Heart left ventricle (tissue), 16 donors: Measurements from ENCODE around the gene TRPT1. TPM values are rescaled to one million over a fixed set of nuclear protein-coding genes. Genes with fewer than 3 reads are reported as not detected.

Experiments used
- ATAC-seq, 4 donors: fragments of 200-7000 bp; cut with Tn5 transposase; one replicate each; pipeline ENCODE4 v1.9.1; 2020 to 2022; ENCODE audit warnings: moderate library complexity in 4 of 4, mild to moderate bottlenecking in 3 of 4, moderate number of reproducible peaks in 1 of 4
- DNase-seq, 5 donors: peaks; one replicate each; pipeline ENCODE4 v3.0.0-alpha.2; 2020
- H3K27ac ChIP-seq, 12 donors: fragments of 200-600 bp; sonication (generic) in 4 of 12; one replicate each; pipeline versions ENCODE4 v1.5.0 to v1.8.0; 2016 to 2022; ENCODE audit warnings: mild to moderate bottlenecking in 2 of 12
- H3K27me3 ChIP-seq, 9 donors: fragments of 200-600 bp; sonication (generic) in 2 of 9; one replicate each; pipeline versions ENCODE4 v1.5.1 to v1.8.0; 2016 to 2022; ENCODE audit warnings: mild to moderate bottlenecking in 3 of 9
- H3K36me3 ChIP-seq, 9 donors: fragments of 200-600 bp; sonication (generic) in 2 of 9; one replicate each; pipeline versions ENCODE4 v1.5.0 to v1.8.0; 2018 to 2022; ENCODE audit warnings: mild to moderate bottlenecking in 2 of 9
- H3K4me1 ChIP-seq, 12 donors: fragments of 200-600 bp; sonication (generic) in 4 of 12; one replicate each; pipeline versions ENCODE4 v1.5.0 to v1.8.0; 2016 to 2022; ENCODE audit warnings: mild to moderate bottlenecking in 3 of 12
- H3K4me3 ChIP-seq, 12 donors: fragments of 200-600 bp; sonication (generic) in 4 of 12; one replicate each; pipeline versions ENCODE4 v1.5.0 to v1.8.0; 2017 to 2022; ENCODE audit warnings: mild to moderate bottlenecking in 9 of 12, moderate library complexity in 4 of 12
- H3K9me3 ChIP-seq, 12 donors: fragments of 200-600 bp; sonication (generic) in 4 of 12; one replicate each; pipeline versions ENCODE4 v1.5.0 to v1.8.0; 2016 to 2022; ENCODE audit warnings: mild to moderate bottlenecking in 1 of 12
- POLR2A ChIP-seq, 2 donors: fragments of 450-650 bp; IDR thresholded peaks; one replicate each; pipeline ENCODE4 v1.6.1; 2017; ENCODE audit warnings: antibody characterized with exemption in 2 of 2, mild to moderate bottlenecking in 2 of 2, moderate library complexity in 2 of 2
- WGBS, 4 donors: extraction: QIAGEN DNeasy Blood & Tissue Kit in 2 of 4; methylation state at CpG; one replicate each; pipeline versions ENCODE4 v1.1.5 to v1.1.7; 2013 to 2018; 5-methylcytosine and 5-hydroxymethylcytosine counted together
- intact Hi-C, 10 donors: fragments of 100-400 bp; cut with DNase I; formaldehyde crosslinking; loops; one replicate each; pipeline versions ENCODE4 v1.11.1 to v1.14.2; 2022
- polyA plus RNA-seq, 2 donors: library from polyadenylated mRNA; stranded (reverse); fragments of 200-250 nt; gene quantifications; one replicate each; pipeline ENCODE4 v1.2.3, GENCODE V29; 2013
- total RNA-seq, 9 donors: library from RNA; depleted of rRNA in 2 of 9; stranded (reverse); fragments of >200 nt in 2 of 9; fragmentation: NEBNext Ultra II Directional in 3 of 9; extraction: Animal tissue kit (Norgen Biotek cat#: 25700) in 3 of 9; gene quantifications; one replicate each; pipeline versions ENCODE4 v1.1.0 to v1.2.4, GENCODE V29; 2016 to 2023
- TF ChIP-seq, protein P1 (sequence below), 12 donors: fragments of 200-600 bp; sonication (generic) in 4 of 12; IDR thresholded peaks; one replicate each; pipeline versions ENCODE4 v1.5.0 to v1.8.0; 2018 to 2022; ENCODE audit warnings: antibody characterized with exemption in 12 of 12, mild to moderate bottlenecking in 5 of 12
- donor health status: ischemic (EF 13 %, LVEDD 7.1; RV severe dilation, severe dysfunction).
- donor health status: healthy with polysubstance abuse.
- donor health status: DM: no; HTN: yes; CAD: no.
- donor health status: DM: no; HTN: no; CAD: no.
- donor health status: ischemic (EF 25% LVEDD 6.9; RV normal size, moderate dysfunction).
- donor health status: ischemic (EF 25% LVEDD 5.7; RV mildly dilated, moderate dysfunction).
- donor health status: healthy.
- donor health status: DM: yes; HTN: yes; CAD: no.
- donor health status: ischemic (EF 35%, LVEDD 5.7; RV mildly dilated, moderate dysfunction).
- donor health status: nonischemic (EF 11% LVEDD 7.7; RV severe dilation, severe dysfunction).
- donor health status: DM: yes; HTN: yes; CAD: no.
- donor health status: PGD.
- donor health status: ischemic (EF 29% LVEDD 5.4; RV normal size, mild dysfunction).
- donor health status: nonischemic (EF 23%, LVEDD 6.1; RV moderate dilation, normal function).

The TRPT1 gene
- total and polyA plus RNA-seq, 11 donors, result 51.2 to 146 (median 65.3) TPM

DNA sequence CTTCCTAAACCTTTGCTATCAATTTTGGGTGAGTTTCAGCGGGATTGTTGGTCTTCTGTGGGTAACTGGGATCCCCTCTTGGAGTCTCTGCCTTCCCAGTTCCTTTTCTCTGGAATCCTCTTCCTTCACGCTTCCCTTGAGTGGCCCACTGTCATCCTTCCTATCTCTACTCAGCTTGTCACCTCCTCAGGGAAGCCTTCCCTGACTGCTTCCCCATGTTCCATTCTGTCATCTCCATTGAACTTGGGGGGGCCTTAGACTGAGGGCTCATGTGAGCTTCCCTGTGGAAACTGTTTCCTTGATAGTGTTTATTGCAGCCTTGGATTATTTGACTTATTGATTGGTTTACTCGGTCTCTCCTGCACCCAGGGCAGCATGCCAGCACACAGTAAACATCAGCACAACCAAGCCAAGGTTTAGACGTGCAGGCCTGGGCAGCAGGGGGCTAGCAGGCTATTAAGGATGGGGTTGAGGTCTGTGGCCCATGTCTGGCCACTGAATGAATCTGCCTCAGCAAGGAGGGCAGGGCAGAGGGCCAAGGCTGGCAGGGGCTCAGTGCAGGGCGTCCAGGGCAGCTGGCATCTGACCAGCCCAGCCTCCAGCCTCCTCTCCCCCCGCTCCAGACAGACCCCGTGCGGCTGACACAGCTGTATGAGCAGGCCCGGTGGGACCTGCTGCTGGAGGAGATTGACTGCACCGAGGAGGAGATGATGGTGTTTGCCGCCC is 7.2 kb downstream of the TRPT1 start:
- ATAC-seq (peak in 1 of 4 donors; percentile 23), DNase-seq (peak in 2 of 5 donors; percentile 22 to 56)
- Histone ChIP-seq H3K4me1 (peaks cover 0 to 6% (median 0%) of the 10 kb centered on the region in 12 donors), H3K36me3 (peaks cover 0 to 93% (median 11%) of the 10 kb centered on the region in 9 donors), H3K9me3 (no peaks in the 10 kb centered on the region), H3K27ac (no peak overlapping the region), H3K27me3 (no peaks in the 10 kb centered on the region), H3K4me3 (no peak overlapping the region)
- WGBS, 4 donors, result 61 to 76% (median 67%) methylated on average over 5 to 11 of the region's 11 CpGs
- TF ChIP-seq, protein P1, sequence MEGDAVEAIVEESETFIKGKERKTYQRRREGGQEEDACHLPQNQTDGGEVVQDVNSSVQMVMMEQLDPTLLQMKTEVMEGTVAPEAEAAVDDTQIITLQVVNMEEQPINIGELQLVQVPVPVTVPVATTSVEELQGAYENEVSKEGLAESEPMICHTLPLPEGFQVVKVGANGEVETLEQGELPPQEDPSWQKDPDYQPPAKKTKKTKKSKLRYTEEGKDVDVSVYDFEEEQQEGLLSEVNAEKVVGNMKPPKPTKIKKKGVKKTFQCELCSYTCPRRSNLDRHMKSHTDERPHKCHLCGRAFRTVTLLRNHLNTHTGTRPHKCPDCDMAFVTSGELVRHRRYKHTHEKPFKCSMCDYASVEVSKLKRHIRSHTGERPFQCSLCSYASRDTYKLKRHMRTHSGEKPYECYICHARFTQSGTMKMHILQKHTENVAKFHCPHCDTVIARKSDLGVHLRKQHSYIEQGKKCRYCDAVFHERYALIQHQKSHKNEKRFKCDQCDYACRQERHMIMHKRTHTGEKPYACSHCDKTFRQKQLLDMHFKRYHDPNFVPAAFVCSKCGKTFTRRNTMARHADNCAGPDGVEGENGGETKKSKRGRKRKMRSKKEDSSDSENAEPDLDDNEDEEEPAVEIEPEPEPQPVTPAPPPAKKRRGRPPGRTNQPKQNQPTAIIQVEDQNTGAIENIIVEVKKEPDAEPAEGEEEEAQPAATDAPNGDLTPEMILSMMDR (IDR thresholded peaks at IDR 0.05), result no peak
- intact Hi-C loops, result no loop called here

DNA sequence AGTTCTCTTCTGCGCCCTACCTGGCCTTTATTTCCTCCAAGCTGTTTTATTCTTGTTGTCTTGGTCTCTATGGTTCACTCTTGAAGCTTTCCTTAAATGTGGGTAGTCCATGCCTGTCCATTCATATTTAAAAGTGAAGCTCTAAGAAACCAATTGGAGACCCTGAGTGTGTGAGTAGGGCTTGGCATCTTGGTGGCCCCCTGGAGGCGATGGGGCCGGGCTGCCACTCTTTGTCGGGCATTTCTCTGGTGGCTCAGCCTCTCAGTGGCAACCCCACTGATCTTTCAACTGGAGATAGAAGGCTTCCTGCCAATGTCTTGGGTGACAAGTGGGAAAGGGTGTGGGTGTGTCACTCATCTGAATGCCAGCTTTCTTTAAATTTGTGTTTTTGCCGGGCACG is 9.1 kb downstream of the TRPT1 start:
- peaks cover 0 to 92% (median 7%) of the 10 kb centered on the region in 9 donors for H3K36me3 ChIP-seq
- WGBS, 4 donors, result 85 to 91% (median 90%) methylated on average over 6 of the region's 6 CpGs
- no peak overlapping the region for H3K4me3 ChIP-seq
- TF ChIP-seq, protein P1 (IDR thresholded peaks at IDR 0.05), result no peak
- no peak for TF ChIP-seq POLR2A (IDR thresholded peaks at IDR 0.05)
- H3K27ac ChIP-seq, result no peak overlapping the region
- intact Hi-C loops, result no loop called here
- H3K27me3 ChIP-seq, result no peaks in the 10 kb centered on the region
- no peak for ATAC-seq
- peak in 2 of 5 donors; percentile 8 to 9 for DNase-seq
- no peaks in the 10 kb centered on the region for H3K4me1 ChIP-seq
- H3K9me3 ChIP-seq, result no peaks in the 10 kb centered on the region

DNA sequence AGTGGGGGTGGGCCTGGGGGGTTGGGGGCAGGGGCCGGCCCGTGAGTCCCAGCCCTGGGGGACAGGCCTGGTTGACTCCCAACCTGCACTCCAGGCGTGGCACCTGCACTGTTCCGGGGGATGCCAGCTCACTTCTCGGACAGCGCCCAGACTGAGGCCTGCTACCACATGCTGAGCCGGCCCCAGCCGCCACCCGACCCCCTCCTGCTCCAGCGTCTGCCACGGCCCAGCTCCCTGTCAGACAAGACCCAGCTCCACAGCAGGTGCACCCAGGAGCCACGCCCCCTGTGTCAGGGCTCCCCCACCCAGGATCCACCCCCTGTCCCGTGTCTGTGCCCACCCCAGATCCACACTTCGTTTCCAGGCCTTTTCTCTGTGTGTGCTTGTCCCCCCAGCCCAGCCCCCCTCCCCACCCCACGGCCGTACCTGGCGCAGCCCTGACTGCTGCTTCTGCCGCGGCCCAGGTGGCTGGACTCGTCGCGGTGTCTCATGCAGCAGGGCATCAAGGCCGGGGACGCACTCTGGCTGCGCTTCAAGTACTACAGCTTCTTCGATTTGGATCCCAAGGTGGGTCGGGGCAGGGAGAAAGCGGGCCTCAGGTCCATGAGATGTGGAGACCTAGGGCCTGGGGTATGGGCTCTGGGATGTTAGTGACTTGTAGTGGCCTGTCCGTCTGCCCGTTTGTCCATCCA is 14.7 kb downstream of the TRPT1 start:
- peaks cover 0 to 72% (median 0%) of the 10 kb centered on the region in 9 donors for H3K36me3 ChIP-seq
- no peak for ATAC-seq
- no peak overlapping the region for H3K27ac ChIP-seq
- WGBS, 4 donors, result 87 to 93% (median 91%) methylated on average over 27 to 30 of the region's 30 CpGs
- no peaks in the 10 kb centered on the region for H3K9me3 ChIP-seq
- H3K4me1 ChIP-seq, result peaks cover 0 to 26% (median 15%) of the 10 kb centered on the region in 12 donors
- intact Hi-C loops, result no loop called here
- TF ChIP-seq, protein P1 (IDR thresholded peaks at IDR 0.05), result no peak
- TF ChIP-seq POLR2A (IDR thresholded peaks at IDR 0.05), result no peak
- DNase-seq, result peak in 2 of 5 donors; percentile 23 to 58
- H3K27me3 ChIP-seq, result no peaks in the 10 kb centered on the region
- H3K4me3 ChIP-seq, result no peak overlapping the region

DNA sequence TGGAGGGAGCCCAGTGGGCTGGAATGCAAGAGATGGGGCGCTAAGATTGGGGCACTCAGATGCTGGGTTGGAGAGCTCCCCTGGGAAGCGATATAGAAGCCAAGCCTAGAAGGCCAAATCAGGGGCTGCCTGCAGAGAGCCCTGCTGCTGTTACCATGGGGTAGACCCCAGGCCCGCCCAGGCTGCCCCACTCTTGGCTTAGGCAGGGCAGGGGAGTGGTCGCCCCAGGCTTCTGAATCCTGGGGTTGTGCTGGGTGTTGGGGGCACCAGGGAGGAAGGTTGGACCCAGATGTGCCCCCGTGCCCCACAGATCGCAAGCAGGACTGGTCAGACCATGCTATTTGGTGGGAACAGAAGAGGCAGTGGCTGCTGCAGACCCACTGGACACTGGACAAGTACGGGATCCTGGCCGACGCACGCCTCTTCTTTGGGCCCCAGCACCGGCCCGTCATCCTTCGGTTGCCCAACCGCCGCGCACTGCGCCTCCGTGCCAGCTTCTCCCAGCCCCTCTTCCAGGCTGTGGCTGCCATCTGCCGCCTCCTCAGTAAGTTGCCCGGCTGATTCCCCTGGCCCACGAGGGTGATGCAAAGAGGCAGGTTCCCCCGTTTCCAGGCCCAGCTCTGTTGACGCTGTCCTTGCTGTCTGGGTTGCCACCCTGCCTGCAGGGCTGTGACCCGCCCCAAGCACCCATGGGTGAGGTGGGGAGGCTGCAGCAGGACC is 15.5 kb downstream of the TRPT1 start:
- intact Hi-C loops, result no loop called here
- no peaks in the 10 kb centered on the region for H3K9me3 ChIP-seq
- peaks cover 0 to 32% (median 16%) of the 10 kb centered on the region in 12 donors for H3K4me1 ChIP-seq
- no peak for ATAC-seq
- H3K4me3 ChIP-seq, result no peak overlapping the region
- no peak for TF ChIP-seq POLR2A (IDR thresholded peaks at IDR 0.05)
- TF ChIP-seq, protein P1 (IDR thresholded peaks at IDR 0.05), result no peak
- H3K27me3 ChIP-seq, result no peaks in the 10 kb centered on the region
- WGBS, 4 donors, result 95 to 96% (median 95%) methylated on average over 21 to 24 of the region's 24 CpGs
- peak in 2 of 5 donors; percentile 21 to 56 for DNase-seq
- H3K36me3 ChIP-seq, result peaks cover 0 to 65% (median 0%) of the 10 kb centered on the region in 9 donors
- no peak overlapping the region for H3K27ac ChIP-seq
